Mucosa of descending colon (tissue), 3 donors: ENCODE results near the gene GATC. TPM values are rescaled to one million over a fixed set of nuclear protein-coding genes. Genes with fewer than 3 reads are reported as not detected.
"Not testable (repeated sequence)": the region's sequence is repeated elsewhere in the genome, so short reads cannot be mapped to it uniquely, and the experiment has no call there.

Experiments
- ATAC-seq: fragments of 200-7000 bp; cut with Tn5 transposase; one replicate; pipeline ENCODE4 v1.9.1; 2020; ENCODE audit warnings: mild to moderate bottlenecking, moderate library complexity
- DNase-seq, 3 donors: peaks; one replicate each; pipeline ENCODE4 v3.0.0-alpha.2; 2020
- H3K36me3 ChIP-seq: fragments of 200-600 bp; one replicate; pipeline ENCODE4 v1.8.0; 2021; ENCODE audit warnings: low read depth, mild to moderate bottlenecking
- H3K4me1 ChIP-seq: fragments of 200-600 bp; one replicate; pipeline ENCODE4 v1.8.0; 2021; ENCODE audit warnings: low read depth, mild to moderate bottlenecking
- H3K4me3 ChIP-seq: fragments of 200-600 bp; one replicate; pipeline ENCODE4 v1.8.0; 2021; ENCODE audit warnings: mild to moderate bottlenecking
- H3K9me3 ChIP-seq: fragments of 200-600 bp; one replicate; pipeline ENCODE4 v1.8.0; 2021; ENCODE audit warnings: mild to moderate bottlenecking
- intact Hi-C, 2 donors: fragments of 100-400 bp; cut with DNase I in 1 of 2; cut with micrococcal nuclease in 1 of 2; formaldehyde crosslinking; loops; one replicate each; pipeline versions ENCODE4 v1.11.0 to v1.11.1; 2022; cut with DNase I, micrococcal nuclease
- total RNA-seq, 3 donors: library from RNA; stranded (reverse); fragmentation: NEBNext Ultra II Directional in 2 of 3; extraction: Animal tissue kit (Norgen Biotek cat#: 25700) in 2 of 3; gene quantifications; one replicate each; pipeline versions ENCODE4 v1.2.1 to v1.2.4, GENCODE V29; 2021 to 2023
- TF ChIP-seq, protein P1 (sequence below): fragments of 200-600 bp; IDR thresholded peaks from one replicate; pipeline ENCODE4 v1.8.0; 2022; ENCODE audit warnings: antibody characterized with exemption, mild to moderate bottlenecking
- donor health status: DM: no; HTN: no; CAD: no; lungs with moderate emphysema.
- donor health status: DM: no; HTN: no; CAD: no.
- donor health status: DM: no; HTN: yes; CAD: no.

GATC gene
- total RNA-seq, 3 donors from 2014 or later, result 20.6 to 29.5 (median 26.8) TPM

DNA sequence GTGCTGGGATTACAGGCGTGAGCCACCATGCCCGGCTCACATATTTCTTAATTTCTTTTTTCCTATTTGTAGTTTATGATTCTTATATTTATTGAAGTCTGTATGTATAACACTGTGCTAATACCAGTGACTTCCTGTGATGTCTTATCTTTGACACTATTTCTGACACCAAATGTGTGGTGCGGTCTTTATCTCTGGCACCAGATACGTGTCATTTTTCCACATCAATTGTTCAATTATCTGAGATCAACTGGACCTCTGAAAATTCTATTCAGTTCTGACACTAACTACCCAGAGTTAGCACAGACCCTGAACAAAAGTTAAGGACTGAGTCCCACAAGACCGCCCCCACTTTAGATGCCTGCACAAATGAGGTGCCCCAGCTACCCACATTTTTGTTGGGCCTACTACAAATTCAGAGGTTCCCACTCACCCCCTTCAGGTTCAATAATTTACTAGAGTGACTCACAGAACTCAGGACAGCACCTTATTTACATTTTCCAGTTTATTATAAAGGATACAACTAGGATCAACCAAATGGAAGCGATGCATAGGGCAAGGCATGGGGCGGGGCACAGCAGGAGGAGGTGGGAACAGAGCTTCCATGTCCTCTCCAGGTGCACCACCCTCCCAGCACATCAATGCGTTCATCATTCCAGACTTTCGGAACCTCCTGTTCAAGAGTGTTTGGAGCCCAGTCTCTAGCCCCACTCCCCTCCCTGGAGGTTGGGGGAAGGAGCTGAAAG, 35.0 kb downstream of the GATC start:
- DNase-seq (no peak), ATAC-seq (peak; percentile 30)
- intact Hi-C loops, result no loop called here
- Histone ChIP-seq H3K4me1 (no peaks in the 10 kb centered on the region), H3K9me3 (no peaks in the 10 kb centered on the region), H3K36me3 (no peaks in the 10 kb centered on the region), H3K4me3 (no peak overlapping the region)
- TF ChIP-seq, protein P1, sequence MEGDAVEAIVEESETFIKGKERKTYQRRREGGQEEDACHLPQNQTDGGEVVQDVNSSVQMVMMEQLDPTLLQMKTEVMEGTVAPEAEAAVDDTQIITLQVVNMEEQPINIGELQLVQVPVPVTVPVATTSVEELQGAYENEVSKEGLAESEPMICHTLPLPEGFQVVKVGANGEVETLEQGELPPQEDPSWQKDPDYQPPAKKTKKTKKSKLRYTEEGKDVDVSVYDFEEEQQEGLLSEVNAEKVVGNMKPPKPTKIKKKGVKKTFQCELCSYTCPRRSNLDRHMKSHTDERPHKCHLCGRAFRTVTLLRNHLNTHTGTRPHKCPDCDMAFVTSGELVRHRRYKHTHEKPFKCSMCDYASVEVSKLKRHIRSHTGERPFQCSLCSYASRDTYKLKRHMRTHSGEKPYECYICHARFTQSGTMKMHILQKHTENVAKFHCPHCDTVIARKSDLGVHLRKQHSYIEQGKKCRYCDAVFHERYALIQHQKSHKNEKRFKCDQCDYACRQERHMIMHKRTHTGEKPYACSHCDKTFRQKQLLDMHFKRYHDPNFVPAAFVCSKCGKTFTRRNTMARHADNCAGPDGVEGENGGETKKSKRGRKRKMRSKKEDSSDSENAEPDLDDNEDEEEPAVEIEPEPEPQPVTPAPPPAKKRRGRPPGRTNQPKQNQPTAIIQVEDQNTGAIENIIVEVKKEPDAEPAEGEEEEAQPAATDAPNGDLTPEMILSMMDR, result no peak

DNA sequence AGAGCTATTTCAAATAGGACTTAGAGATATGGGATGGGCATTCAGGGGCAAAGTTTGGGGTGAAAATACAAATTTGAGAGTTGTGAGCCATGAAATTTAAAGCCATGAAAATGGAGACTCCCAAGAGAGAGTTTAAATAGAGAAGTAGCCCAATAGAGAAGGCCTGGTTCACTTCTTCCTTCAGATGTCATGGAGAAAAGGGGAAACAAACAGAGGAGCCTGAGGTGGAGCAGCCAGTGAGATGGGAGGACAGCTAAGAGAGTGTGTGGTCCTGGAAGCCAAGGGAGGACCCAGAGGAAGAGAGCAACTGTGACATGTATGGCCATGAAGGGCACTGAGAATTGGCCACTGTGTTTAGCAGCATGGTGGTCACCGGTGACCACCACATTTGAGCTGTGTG, 37.4 kb downstream of the GATC start:
- intact Hi-C loops, result no loop called here
- ATAC-seq, result no peak
- H3K4me3 ChIP-seq, result no peak overlapping the region

DNA sequence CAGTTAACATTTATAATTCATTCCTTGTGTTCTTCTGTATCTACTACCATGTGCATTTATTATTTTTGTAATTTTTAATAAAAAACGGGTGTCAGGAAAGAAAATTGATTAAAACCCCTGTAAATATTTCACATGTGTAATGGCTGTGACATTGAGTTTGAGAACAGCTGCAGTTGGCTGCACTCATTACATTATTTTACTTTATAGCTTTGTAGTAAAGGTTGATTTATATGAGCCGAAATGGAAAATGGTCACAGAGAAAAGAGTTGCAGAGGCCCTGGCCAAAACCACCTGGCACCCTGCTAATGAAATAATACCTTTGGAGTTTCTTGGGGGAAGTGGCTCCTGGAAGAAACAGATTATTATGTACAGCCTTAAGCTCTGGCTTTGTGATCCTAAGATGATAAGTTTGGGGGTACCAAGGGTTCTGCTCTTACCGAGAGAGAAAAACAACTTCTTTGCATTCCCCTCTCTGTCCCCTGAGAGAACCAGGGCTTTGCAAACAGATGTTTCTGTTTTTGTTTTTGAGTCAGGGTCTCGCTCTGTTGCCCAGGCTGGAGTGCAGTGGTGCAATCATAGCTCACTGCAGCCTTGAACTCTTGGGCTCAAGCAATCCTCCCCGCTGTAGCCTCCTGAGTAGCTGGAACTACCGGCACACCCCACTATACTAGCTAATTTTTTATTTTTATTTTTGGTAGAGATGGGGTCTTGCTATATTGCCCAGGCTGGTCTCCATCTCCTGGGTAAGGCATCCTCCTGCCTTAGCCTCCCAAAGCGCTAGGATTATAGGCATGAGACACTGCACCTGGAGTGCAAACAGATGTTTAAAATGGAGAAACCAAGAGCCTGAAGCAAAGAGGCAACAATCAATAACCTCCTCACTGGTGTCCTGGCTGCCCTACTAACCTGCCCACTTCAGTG, 40.0 kb downstream of the GATC start:
- ATAC-seq (no peak), DNase-seq (no peak)
- intact Hi-C loops, result no loop called here

More for the DNA sequence above, 37.4 kb downstream of the GATC start:
- TF ChIP-seq, protein P1, result no peak
- DNase-seq, result no peak
- H3K9me3 ChIP-seq, result no peaks in the 10 kb centered on the region
- H3K36me3 ChIP-seq, result no peaks in the 10 kb centered on the region
- no peaks in the 10 kb centered on the region for H3K4me1 ChIP-seq

DNA sequence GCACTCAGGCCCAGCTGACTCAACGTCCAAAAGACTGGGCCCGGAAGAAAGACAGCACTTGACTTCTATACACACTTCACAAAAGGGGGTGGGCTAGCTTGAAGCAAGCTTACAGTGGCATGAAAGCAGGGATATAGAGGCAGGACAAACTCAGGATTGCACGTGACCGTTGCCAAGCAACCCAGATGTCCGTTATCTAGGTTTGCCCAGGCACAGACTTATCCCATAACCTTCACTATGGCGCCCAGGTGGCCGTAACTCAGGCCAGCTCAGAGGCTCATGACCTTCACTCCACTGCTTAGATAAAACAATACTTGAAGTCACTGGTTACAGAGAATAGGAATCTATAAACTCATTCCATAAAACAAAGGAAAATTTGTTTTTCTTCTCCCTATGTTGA, 41.3 kb downstream of the GATC start:
- intact Hi-C loops, H3K9me3 ChIP-seq, DNase-seq, H3K4me3 ChIP-seq, H3K4me1 ChIP-seq, H3K36me3 ChIP-seq, ATAC-seq: not testable (repeated sequence)

More for the DNA sequence above, 40.0 kb downstream of the GATC start:
- TF ChIP-seq, protein P1, result no peak
- Histone ChIP-seq H3K36me3 (no peaks in the 10 kb centered on the region), H3K4me3 (no peak overlapping the region), H3K9me3 (no peaks in the 10 kb centered on the region), H3K4me1 (no peaks in the 10 kb centered on the region)

DNA sequence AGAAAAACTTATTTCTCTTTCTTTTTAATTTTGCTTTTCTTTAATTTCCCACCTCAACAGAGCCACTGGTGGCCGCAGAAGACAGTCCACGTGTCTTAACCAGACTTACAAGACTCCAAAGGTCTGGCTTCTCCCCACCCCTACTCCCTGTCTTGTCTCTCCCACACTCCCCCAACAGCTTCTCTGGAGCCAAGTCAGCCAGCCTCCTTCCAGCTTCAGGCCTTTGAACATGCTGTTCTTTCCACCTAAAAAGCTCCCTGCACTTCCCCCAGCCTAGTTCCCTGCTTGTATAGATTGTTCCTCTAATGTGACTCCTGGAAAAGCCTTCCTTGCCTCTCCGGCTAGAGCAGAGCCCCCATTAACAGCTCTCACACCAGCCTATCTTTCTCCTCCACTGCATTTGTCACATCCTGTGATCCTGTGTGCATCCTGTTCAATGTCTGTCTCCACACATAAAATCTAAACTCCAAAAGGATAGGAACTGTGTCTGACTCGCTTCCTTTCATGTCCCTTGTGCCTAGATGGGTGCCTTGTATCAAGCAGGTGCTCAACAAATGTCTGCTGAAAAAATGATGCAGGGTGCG, 41.9 kb downstream of the GATC start:
- Histone ChIP-seq H3K4me1 (no peaks in the 10 kb centered on the region), H3K9me3 (no peaks in the 10 kb centered on the region), H3K36me3 (no peaks in the 10 kb centered on the region), H3K4me3 (no peak overlapping the region)
- no peak for ATAC-seq
- intact Hi-C loops, result no loop called here
- no peak for DNase-seq
- TF ChIP-seq, protein P1, result no peak
